IPS DF 4.7 (cell line): ENCODE data around the gene TRMT44.
"Not testable (repeated sequence)": the region's sequence is repeated elsewhere in the genome, so short reads cannot be mapped to it uniquely, and the experiment has no call there.

Experiments used
- DNase-seq: peaks from one replicate; pipeline ENCODE4 v3.0.0-alpha.2; 2013; ENCODE audit warnings: low spot score; ENCODE audit errors: extremely low read depth

Gene TRMT44

GRCh38 chr4:8468746-8469535 lies 28.4 kb downstream of the TRMT44 start:
- peak; percentile 30 for DNase-seq

- DNase-seq: no peak
These were observed 29.0 kb downstream of the TRMT44 start for GRCh38 chr4:8469550-8469949.

- no peak for DNase-seq
These were observed 30.0 kb downstream of the TRMT44 start for GRCh38 chr4:8470451-8471024.

- DNase-seq: no peak
These were observed 30.8 kb downstream of the TRMT44 start for GRCh38 chr4:8471211-8471875.

GRCh38 chr4:8472158-8472688 lies 31.6 kb downstream of the TRMT44 start:
- no peak for DNase-seq

GRCh38 chr4:8472689-8473197 lies 32.2 kb downstream of the TRMT44 start:
- DNase-seq: no peak

GRCh38 chr4:8473198-8473919 lies 32.8 kb downstream of the TRMT44 start:
- no peak for DNase-seq

- DNase-seq: no peak
These were observed 33.5 kb downstream of the TRMT44 start for GRCh38 chr4:8473920-8474590.

- DNase-seq: no peak
These were observed 34.3 kb downstream of the TRMT44 start for GRCh38 chr4:8474856-8475255.

- no peak for DNase-seq
These were observed 35.4 kb downstream of the TRMT44 start for GRCh38 chr4:8475751-8476575.

- no peak for DNase-seq
These were observed 36.6 kb downstream of the TRMT44 start for GRCh38 chr4:8477095-8477635.

GRCh38 chr4:8477676-8478075 lies 37.1 kb downstream of the TRMT44 start:
- no peak for DNase-seq

GRCh38 chr4:8478371-8478770 lies 37.8 kb downstream of the TRMT44 start:
- DNase-seq: no peak

GRCh38 chr4:8478801-8479744 lies 38.5 kb downstream of the TRMT44 start:
- DNase-seq: no peak

GRCh38 chr4:8480221-8480620 lies 39.6 kb downstream of the TRMT44 start:
- DNase-seq: no peak

- DNase-seq: not testable (repeated sequence)
These were observed 46.1 kb downstream of the TRMT44 start for GRCh38 chr4:8486643-8487042.

GRCh38 chr4:8488791-8489369 lies 48.3 kb downstream of the TRMT44 start:
- no peak for DNase-seq

- DNase-seq: not testable (repeated sequence)
These were observed 50.9 kb downstream of the TRMT44 start for GRCh38 chr4:8491478-8491877.
